Measurements from ENCODE around the gene LIPE. TPM values are rescaled to one million over a fixed set of nuclear protein-coding genes. Genes with fewer than 3 reads are reported as not detected.
A peak's percentile ranks its signal among the peaks of the same experiment; 100 is the strongest.
"Not testable (repeated sequence)": the region's sequence is repeated elsewhere in the genome, so short reads cannot be mapped to it uniquely, and the experiment has no call there.

Gene LIPE
- total and polyA plus RNA-seq, 5 experiments from 2014 or later, result 4.2 to 29.5 (median 9.6) TPM

- Mint-ChIP-seq H3K27ac (peak overlapping the region in 3 of 10 donors; percentile 1 to 75 (median 56)), H3K27me3 (peaks cover 0 to 3% (median 0%) of the 10 kb centered on the region in 5 donors), H3K9me3 (no peaks in the 10 kb centered on the region), H3K4me1 (peaks cover 7 to 42% (median 8%) of the 10 kb centered on the region in 4 donors), H3K4me3 (peak overlapping the region in 1 of 10 donors; percentile 6), H3K36me3 (no peaks in the 10 kb centered on the region)
- DNase-seq, result peak in 1 of 10 donors; percentile 23
- POLR2A ChIA-PET, result interaction anchor here (0.9 kb wide), 1 partner anchor 63 kb away, joined by 3 read pairs; the partner anchor contains the start of gene CEACAM1
- ATAC-seq, result peak in 1 of 2 donors; percentile 65
Measured at GRCh38 chr19:42465827-42466280, 38.7 kb upstream of the LIPE start.

- Mint-ChIP-seq H3K36me3 (no peaks in the 10 kb centered on the region), H3K27me3 (peaks cover 0 to 2% (median 0%) of the 10 kb centered on the region in 5 donors), H3K4me3 (no peak overlapping the region), H3K9me3 (no peaks in the 10 kb centered on the region), H3K4me1 (peaks cover 2 to 26% (median 3%) of the 10 kb centered on the region in 4 donors), H3K27ac (peak overlapping the region in 2 of 10 donors; percentile 21 to 51)
- ATAC-seq (no peak), DNase-seq (no peak)
- POLR2A ChIA-PET, result no interaction called here
Measured at GRCh38 chr19:42461700-42462324, 34.6 kb upstream of the LIPE start.

DNA sequence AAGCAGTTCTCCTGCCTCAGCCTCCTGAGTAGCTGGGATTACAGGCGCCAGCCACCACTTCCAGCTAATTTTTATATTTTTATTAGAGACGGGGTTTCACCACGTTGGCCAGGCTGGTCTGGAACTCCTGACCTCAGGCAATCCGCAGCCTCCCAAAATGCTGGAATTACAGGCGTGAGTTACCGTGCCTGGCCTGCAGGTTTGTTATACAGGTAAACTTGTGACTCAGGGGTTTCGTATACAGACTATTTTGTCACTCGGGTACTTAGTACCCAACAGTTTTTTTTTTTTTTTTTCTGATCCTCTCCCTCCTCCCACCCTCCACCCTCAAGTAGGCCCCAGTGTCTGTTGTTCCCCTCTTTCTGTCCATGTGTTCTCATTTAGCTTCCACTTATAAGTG, 34.0 kb upstream of the LIPE start:
- H3K27ac Mint-ChIP-seq, H3K27me3 Mint-ChIP-seq, H3K9me3 Mint-ChIP-seq, ATAC-seq, POLR2A ChIA-PET, H3K4me3 Mint-ChIP-seq, H3K36me3 Mint-ChIP-seq, DNase-seq: not testable (repeated sequence)
- H3K4me1 Mint-ChIP-seq, result peaks cover 0 to 22% (median under 1%) of the 10 kb centered on the region in 4 donors

DNA sequence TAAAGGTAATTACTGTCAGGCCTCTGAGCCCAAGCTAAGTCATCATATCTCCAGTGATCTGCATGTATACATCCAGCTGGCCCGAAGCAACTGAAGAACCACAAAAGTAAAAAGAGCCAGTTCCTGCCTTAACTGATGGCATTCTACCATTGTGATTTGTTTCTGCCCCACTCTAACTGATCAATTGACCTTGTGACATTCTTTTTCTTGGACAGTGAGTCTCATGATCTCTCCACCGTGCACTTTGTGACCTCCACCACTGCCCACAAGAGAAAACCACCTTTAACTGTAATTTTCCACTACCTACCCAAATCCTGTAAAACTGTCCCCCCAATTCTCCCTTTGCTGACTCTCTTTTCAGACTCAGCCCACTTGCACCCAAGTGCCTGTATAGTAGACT, 32.7 kb upstream of the LIPE start:
- DNase-seq (no peak), ATAC-seq (no peak)
- Mint-ChIP-seq H3K4me1 (peaks cover 0 to 18% (median under 1%) of the 10 kb centered on the region in 4 donors), H3K27me3 (peaks cover 0 to 5% (median 0%) of the 10 kb centered on the region in 5 donors), H3K9me3 (no peaks in the 10 kb centered on the region), H3K27ac (peak overlapping the region in 1 of 10 donors; percentile 0), H3K36me3 (no peaks in the 10 kb centered on the region), H3K4me3 (no peak overlapping the region)
- POLR2A ChIA-PET, result no interaction called here

DNA sequence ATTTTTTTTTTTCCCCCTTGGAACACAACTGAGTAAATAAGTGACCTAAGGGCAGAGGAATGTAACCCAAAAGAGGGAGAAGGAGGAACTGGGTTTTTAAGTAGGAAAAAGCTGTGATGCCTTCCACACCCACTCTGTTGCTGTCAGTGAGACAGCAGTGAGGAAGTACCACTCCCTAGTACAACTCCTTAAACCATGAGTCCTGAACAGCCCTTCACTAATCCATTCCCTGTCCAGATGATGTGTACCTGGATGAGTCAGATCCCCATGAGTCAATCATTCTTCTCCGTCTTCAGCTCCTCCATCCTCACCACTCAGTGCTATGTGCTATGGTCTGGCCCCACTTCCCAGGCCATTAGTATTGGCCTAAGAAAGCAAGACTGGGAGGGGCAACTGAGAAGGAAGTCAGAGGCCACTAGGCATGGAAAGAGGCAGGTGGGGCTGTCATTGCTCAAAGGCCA, 28.5 kb upstream of the LIPE start:
- ATAC-seq (no peak), DNase-seq (no peak)
- no peak overlapping the region for H3K27ac Mint-ChIP-seq
- POLR2A ChIA-PET, result no interaction called here
- peaks cover 0 to 23% (median 5%) of the 10 kb centered on the region in 4 donors for H3K4me1 Mint-ChIP-seq
- H3K36me3 Mint-ChIP-seq, result no peaks in the 10 kb centered on the region
- H3K4me3 Mint-ChIP-seq, result no peak overlapping the region
- H3K27me3 Mint-ChIP-seq, result peaks cover 0 to 5% (median 0%) of the 10 kb centered on the region in 5 donors
- no peaks in the 10 kb centered on the region for H3K9me3 Mint-ChIP-seq

DNA sequence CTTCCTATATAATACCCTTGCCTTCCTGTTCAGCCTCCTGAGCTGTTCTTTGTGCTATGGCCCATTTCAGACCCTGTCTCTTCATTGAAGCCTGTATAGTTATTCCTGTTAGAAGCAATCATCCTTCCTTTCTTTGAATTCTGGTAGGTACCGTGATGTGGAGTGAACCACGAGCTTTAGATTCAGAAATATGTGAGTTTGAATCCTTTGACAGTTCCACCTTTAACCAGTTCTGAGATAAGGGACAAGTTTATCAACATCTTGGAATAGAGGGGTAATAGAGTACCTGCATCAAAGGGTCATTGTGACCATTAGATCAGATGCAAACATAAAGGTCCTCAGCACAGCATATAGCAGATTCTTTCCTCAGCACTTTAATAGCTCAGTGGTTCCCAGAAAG, 27.9 kb upstream of the LIPE start:
- no peaks in the 10 kb centered on the region for H3K36me3 Mint-ChIP-seq
- no peak overlapping the region for H3K4me3 Mint-ChIP-seq
- no peaks in the 10 kb centered on the region for H3K9me3 Mint-ChIP-seq
- peaks cover 0 to 5% (median 0%) of the 10 kb centered on the region in 5 donors for H3K27me3 Mint-ChIP-seq
- POLR2A ChIA-PET, result no interaction called here
- H3K27ac Mint-ChIP-seq, result no peak overlapping the region
- DNase-seq (no peak), ATAC-seq (no peak)
- H3K4me1 Mint-ChIP-seq, result peaks cover 0 to 23% (median 5%) of the 10 kb centered on the region in 4 donors

- no peak for DNase-seq
- H3K4me1 Mint-ChIP-seq, result peaks cover 0 to 23% (median 5%) of the 10 kb centered on the region in 4 donors
- no peak overlapping the region for H3K4me3 Mint-ChIP-seq
- peaks cover 0 to 5% (median 0%) of the 10 kb centered on the region in 5 donors for H3K27me3 Mint-ChIP-seq
- H3K27ac Mint-ChIP-seq, result peak overlapping the region in 1 of 10 donors; percentile 77
- no peak for ATAC-seq
- no peaks in the 10 kb centered on the region for H3K9me3 Mint-ChIP-seq
- POLR2A ChIA-PET, result no interaction called here
- no peaks in the 10 kb centered on the region for H3K36me3 Mint-ChIP-seq
Measured at GRCh38 chr19:42452590-42452989, 25.4 kb upstream of the LIPE start.

- H3K9me3 Mint-ChIP-seq, result no peaks in the 10 kb centered on the region
- ATAC-seq (peak; percentile 97 to 98), DNase-seq (peak; percentile 58 to 88 (median 81))
- H3K4me1 Mint-ChIP-seq, result peaks cover 0 to 15% (median 5%) of the 10 kb centered on the region in 4 donors
- H3K4me3 Mint-ChIP-seq, result no peak overlapping the region
- H3K36me3 Mint-ChIP-seq, result no peaks in the 10 kb centered on the region
- POLR2A ChIA-PET, result interaction anchor here (1.4 to 2.7 kb wide), 3 partner anchors 10 to 79 kb away, joined by 3 to 13 read pairs (median 9); partner anchors contain the start of gene CEACAM1
- H3K27ac Mint-ChIP-seq, result no peak overlapping the region
- no peaks in the 10 kb centered on the region for H3K27me3 Mint-ChIP-seq
Measured at GRCh38 chr19:42450314-42450934, 23.2 kb upstream of the LIPE start.

GRCh38 chr19:42448306-42448705, 21.1 kb upstream of the LIPE start:
- H3K27me3 Mint-ChIP-seq, POLR2A ChIA-PET, H3K9me3 Mint-ChIP-seq, DNase-seq, H3K27ac Mint-ChIP-seq, H3K4me3 Mint-ChIP-seq, ATAC-seq, H3K36me3 Mint-ChIP-seq: not testable (repeated sequence)
- peaks cover 0 to 11% (median 5%) of the 10 kb centered on the region in 4 donors for H3K4me1 Mint-ChIP-seq

GRCh38 chr19:42445948-42446347, 18.8 kb upstream of the LIPE start:
- Mint-ChIP-seq H3K9me3 (no peaks in the 10 kb centered on the region), H3K4me3 (no peak overlapping the region), H3K36me3 (no peaks in the 10 kb centered on the region), H3K27me3 (peaks cover 0 to 1% (median 0%) of the 10 kb centered on the region in 5 donors), H3K27ac (no peak overlapping the region), H3K4me1 (peaks cover 8 to 13% (median 9%) of the 10 kb centered on the region in 4 donors)
- POLR2A ChIA-PET, result interaction anchor here (1.1 kb wide), 1 partner anchor 22 kb away, joined by 3 read pairs; no protein-coding TSS in a partner anchor
- ATAC-seq, result no peak
- no peak for DNase-seq

DNA sequence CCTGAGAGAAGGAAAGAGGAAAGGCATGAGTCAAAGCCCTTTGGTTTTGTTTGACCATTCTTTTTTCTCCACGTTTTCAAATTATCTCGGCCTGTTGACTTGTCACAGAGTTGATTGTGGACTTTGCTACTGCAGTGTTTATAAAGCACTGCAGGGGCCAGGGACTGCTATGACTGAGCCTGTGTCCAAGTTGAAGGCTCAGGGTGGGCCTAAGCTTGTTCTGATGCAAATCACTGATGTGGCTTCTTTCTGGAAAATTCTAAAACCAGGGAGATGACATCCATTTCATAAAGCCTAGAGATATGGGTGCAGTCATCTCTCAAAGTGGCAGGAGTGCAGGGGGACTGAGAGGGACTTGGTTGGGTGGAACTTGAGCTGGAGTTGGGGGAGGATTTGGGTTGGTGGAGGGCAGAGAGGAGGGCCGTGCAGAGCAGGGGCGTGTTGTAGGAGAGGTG, 16.8 kb upstream of the LIPE start:
- Mint-ChIP-seq H3K4me1 (peaks cover 18 to 21% (median 20%) of the 10 kb centered on the region in 4 donors), H3K27ac (peak overlapping the region in 3 of 10 donors; percentile 43 to 76 (median 55))

DNA sequence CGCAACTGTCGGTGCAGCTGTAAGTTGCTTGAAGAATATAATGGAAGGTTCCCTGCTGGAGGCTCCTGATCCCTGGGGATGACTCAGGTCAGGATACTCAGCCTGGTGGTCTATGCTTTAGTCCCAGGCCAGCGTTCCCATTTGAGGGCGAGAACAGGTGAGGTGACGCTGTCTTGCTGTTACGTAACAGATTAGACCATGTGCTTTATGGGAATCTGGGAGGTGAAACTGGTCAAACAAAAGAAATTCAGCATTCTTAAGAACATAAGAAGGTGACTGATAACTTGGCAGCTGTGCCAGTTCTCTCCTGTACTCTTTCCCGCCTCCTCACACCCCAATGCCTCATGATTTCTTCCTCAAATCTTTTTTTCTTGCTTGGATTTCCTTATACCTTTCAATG, 15.6 kb upstream of the LIPE start, which contains the start of gene CXCL17:
TSS of gene CXCL17 (minus strand) at position 114 of the 400 bp plus-strand sequence. CDS start 114 bp downstream, outside the sequence.
- ATAC-seq (no peak), DNase-seq (no peak)
- H3K9me3 Mint-ChIP-seq, result no peaks in the 10 kb centered on the region
- H3K4me1 Mint-ChIP-seq, result peaks cover 22 to 29% (median 24%) of the 10 kb centered on the region in 4 donors
- H3K27ac Mint-ChIP-seq, result peak within 1 kb of the TSS in 4 of 10 donors; percentile 22 to 79 (median 50)
- POLR2A ChIA-PET, result interaction anchor here (0.6 kb wide), 1 partner anchor 121 kb away, joined by 4 read pairs; no protein-coding TSS in a partner anchor
- H3K27me3 Mint-ChIP-seq, result peaks cover 0 to 1% (median 0%) of the 10 kb centered on the region in 5 donors
- H3K36me3 Mint-ChIP-seq, result no peaks in the 10 kb centered on the region
- no peak within 1 kb of the TSS for H3K4me3 Mint-ChIP-seq

More for the DNA sequence above, 16.8 kb upstream of the LIPE start:
- POLR2A ChIA-PET, result no interaction called here
- ATAC-seq (no peak), DNase-seq (no peak)
- Mint-ChIP-seq H3K36me3 (no peaks in the 10 kb centered on the region), H3K27me3 (peaks cover 0 to 1% (median 0%) of the 10 kb centered on the region in 5 donors), H3K4me3 (no peak overlapping the region), H3K9me3 (no peaks in the 10 kb centered on the region)
